GM18907 (cell line): ENCODE data around the gene DAAM2.

Experiments
- ATAC-seq: cut with Tn5 transposase; IDR thresholded peaks from one replicate; pipeline ENCODE4 v1.9.1; 2021; ENCODE audit warnings: mild to moderate bottlenecking, moderate library complexity; ENCODE audit not compliant: unreplicated experiment

The DAAM2 gene

DNA sequence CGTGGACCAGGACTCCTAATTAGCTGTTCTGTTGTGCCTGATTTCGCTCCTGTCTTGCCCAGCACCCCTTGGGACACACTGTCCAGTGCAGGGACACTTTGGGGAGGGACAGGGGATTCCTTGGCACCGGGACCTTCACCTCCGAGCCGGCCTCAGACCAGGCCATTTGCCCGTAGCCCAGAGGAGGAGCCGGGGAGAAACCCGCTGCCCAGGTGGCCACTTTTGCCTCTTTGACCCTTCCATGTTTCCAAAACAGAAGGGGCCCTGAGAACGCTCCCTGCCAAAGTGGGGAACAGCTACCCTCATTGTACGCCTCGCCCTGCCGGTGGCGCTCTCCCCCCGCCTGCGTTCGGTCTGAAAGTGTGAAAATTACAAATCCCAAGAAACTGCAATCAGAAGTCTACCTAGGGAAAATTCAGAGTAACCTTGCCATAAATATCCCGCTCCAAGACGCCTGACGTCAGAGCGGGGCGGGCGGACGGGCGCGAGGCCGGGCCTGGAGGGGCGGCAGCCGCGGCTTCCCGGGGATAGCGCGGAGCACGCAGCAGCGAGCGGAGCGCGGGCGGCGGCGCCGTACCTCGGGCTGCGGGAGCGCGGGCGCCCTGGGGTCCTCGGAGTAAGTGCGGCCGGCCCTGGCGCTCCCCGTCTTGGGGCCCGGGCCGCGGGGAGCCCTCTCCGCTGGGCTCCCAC lies at the start of gene DAAM2:
Gene DAAM2, plus strand, starts transcription at position 527 of the 690 bp plus-strand sequence. CDS start 63,927 bp downstream, outside the sequence.
- ATAC-seq, result no peak

DNA sequence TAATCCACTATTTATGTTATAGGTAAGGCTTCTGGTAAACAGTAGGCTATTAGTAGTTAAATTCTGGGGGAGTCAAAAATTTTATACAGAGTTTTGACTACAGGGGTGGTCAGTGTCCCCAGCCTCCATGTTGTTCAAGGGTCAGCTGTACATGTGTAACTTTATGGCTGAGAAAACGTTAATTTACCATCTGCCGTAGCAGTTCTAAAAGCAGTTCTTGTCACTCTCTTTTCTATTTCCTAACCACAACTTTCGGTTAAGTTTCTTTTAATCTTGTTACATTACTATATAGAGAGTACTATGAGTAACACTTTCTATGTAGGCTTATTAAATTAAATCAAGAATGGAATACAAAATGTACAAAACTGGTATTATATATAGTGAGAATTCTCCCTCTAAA lies 45.4 kb upstream of the DAAM2 start:
- no peak for ATAC-seq

DNA sequence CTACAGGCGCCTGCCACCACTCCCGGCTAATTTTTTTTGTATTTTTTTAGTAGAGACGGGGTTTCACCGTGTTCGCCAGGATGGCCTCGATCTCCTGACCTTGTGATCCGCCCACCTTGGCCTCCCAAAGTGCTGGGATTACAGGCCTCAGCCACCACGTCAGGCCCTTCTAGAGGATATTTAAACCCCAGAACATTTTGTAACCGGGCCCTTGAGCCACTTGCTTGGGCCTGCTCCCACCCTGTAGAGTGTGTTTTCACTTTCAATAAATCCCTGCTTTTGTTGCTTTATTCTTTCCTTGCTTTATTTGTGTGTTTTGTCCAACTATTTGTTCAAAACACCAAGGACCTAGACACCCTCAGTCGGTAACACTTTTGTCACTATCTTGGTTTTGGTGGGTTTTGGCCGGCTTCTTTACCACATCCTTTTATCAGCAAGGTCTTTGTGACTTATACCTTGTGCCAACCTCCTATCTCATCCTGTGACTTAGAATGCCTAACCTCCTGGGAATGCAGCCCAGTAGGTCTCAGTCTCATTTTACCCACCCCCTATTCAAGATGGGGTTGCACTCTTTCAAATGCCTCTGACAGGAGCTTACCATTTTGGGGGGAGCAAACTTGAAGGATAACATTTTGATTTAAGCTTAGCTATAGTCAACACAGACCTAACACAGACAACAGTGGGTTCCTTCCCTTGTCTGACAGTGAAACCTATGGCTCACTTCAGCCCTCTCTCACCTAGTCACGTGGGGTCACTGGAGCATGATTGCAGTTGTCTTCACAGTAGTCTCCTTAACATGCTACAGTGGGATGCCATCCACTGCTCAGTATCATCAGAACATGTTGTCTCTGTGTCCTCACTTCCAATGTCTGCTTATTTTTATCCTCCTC lies 39.1 kb upstream of the DAAM2 start:
- ATAC-seq, result no peak

DNA sequence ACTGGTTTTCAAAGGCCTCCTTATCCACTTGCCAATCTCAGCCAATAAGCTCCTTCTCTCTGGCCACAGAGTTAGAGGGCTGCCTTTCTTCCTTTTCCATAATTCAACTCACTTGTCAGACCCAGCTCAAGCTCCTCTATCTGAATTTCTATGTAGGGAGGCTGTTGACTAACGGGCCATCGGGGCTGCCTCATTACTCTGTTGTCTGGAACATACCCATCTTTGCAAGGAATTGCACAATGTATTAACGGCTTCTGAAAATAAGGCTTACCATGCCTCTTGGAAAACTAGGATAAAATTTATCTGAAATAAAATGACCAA lies 38.5 kb upstream of the DAAM2 start:
- ATAC-seq, result no peak

DNA sequence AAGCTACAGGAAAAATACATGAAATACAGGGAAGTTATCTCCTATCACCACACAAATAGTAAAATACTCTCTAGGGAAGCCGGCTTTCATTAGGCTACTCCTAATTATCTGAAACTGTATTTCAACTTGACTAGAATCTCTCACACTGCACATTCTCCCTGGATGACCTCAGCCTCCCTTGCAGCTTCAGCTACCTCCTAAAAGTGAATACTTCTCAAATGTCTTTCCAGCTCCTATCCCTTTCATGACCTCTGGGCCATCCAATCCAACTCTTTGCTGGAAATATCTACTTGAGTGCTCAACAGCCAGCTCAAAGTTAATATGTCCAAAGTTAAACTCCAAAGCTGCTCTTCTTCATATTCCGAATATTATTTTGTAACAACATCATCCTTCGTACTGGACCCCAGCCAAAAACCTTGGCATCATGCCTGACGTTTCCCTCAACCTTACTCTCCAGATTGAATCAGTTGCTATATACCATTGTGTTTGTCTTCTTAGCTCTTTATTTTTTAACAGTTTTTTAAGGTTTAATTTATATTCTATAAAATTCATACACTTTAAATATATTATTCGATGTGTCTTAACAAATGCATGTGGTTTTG lies 37.6 kb upstream of the DAAM2 start:
- no peak for ATAC-seq

DNA sequence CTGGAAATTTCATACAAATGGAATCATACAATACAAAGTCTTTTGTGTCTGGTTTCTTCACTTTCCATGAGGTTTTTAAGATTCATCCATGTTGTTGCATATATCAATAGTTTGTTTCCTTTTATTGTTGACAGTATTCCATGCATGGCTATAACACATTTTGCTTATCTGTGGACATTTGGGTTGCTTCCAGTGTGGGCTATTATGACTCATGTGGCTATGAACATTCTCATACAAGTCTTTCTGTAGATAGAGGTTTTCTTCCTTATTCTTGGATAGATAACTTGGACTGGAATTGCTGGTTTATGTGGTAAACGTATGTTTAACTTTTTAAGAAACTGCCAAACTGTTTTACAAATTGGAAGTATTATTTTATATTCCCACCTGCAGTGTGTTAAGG lies 36.9 kb upstream of the DAAM2 start:
- ATAC-seq, result no peak

DNA sequence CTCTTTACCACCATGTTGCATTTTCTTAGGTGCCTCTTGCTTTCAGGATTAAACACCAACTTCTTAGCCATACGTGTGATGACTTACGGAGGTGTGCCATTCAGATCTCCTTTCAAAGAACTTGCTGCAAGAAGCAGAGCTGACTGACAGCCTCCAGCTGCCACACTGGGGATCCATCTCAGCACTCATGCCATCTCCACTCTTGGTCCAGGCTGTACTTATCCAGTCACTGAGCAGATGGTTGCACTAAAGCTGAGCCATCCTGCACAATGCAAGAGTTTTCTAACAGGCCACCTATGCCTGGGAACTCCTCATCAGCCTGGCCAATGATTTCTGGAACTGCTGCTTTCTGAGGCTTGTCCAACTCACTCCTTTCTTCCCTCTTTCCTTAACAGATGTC lies 35.6 kb upstream of the DAAM2 start:
- no peak for ATAC-seq

DNA sequence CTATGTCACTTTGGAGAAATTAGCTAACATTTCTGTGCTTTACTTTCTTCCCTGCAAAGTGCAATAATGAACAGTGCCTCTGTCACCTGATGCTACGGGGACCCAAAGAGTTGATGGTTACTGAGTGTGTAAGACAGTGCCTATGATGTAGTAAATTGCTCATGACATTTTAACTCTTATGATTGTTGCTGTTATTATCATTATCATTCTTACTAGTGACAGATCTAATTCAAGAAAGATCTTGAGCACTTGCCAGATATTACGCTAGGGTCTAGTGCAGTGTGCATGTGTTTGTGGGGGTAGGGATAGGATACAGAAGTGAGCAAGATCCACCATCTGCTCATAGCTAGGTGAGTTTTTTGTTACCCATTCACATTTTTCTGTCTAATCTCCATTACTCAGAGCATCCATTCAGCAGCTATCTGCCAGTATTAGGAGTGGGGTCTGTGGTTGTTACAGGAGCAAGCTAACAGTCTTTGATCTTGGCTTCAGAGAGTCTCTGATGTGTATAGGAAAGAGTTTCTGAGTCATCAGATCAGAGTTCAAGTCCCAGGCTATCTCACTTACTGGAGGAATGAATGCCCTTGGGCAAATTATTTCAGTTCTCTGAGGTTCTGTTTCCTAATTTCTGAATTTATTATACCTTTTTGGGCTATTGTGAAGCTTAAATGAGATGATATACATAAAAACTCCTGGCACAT lies 33.1 kb upstream of the DAAM2 start:
- no peak for ATAC-seq

DNA sequence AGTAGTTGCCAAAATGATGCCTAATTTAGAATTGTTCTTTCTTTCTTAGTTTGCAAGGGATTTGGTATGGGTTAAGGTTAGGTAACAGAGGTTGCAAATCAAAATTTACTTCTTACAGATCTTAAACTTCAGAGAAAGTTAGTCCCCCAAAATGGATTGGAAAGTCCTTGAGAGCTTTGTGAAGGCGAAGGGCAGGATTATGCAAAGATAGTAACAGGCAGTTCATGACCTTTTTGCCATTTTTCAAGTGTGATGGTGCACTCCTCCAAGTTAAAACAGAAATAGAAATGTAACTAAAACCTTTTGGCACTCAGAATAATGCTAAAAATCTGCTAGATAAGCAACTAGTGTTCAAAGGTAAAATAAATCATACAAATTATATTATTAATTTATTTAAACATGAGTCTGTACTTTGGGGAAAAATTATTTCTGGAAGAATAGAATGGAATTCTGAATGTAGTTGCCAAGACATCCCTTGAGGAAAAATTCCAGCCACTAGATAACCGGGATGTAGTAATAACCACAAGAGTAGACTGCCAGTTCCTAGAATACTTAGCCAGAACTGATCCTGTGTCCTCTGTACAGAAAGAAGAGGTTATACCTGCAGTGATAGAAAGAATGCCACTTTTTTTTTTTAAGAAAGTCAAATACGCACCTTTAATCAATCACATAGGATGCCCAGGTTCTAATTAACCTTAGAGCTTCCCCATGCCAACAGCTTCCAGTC lies 31.8 kb upstream of the DAAM2 start:
- no peak for ATAC-seq

DNA sequence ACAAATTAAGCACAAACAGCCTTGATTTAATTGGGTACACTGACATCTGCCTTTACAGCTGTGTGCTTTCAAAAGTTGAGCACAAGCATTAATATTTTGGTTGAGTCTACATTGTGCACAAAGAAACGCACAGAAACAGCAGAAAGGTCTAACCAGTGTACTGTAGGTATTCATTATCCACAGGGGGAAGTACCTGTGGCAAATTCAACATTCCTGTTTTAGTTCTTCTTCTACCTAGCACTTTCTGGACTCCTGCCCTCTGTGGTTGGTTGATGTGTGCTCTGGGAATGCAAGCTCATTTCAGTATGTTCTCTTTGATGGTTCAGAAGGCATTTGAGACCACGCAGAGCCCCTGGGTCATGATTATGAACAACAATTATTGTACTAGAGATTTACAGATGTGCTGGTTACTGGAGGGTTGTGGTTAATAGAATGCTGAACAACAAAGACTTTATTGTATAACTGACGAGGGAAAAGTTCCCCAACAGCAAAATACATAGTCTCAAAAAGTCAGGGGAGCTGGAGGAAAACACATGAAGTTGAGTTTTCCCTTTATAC lies 26.6 kb upstream of the DAAM2 start:
- ATAC-seq, result no peak

DNA sequence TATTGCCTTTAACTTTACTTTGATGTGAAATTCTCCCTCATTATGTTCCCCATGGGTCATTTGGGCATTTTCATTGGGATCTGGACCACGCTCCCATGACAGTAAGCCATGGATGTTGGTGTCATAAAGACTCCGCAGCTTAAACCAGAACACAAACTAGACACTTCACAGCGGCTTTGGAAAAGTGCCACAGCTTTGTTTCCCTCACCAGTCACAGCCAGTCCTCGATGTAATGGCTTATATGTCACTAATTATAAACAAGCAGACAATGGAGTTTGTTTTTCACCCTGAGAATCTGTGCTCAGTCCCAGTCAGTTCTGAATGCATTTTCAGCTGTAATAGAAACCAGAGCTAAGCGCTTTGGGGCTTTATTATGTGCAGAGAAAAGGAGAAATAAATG lies 23.2 kb upstream of the DAAM2 start:
- ATAC-seq, result no peak

DNA sequence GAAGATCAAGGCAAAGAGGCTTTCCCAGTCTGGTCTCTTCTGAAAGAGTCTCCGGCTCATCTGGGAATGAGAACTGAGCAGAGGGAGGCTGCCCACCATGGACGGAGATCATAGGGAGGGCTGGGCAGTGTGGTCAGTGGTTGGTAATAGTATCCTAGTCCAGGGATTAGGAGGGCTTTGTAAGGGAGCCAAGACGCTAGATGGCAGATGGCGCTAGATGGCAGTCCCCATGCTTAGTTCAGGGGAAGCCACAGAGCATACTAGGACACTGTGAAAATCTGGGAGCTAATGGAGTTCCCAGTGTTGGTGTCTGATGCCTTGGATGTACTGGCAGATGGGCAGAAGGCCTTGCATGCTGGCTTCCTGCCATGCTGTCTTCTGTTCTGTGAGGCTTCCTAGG lies 21.7 kb upstream of the DAAM2 start:
- no peak for ATAC-seq

DNA sequence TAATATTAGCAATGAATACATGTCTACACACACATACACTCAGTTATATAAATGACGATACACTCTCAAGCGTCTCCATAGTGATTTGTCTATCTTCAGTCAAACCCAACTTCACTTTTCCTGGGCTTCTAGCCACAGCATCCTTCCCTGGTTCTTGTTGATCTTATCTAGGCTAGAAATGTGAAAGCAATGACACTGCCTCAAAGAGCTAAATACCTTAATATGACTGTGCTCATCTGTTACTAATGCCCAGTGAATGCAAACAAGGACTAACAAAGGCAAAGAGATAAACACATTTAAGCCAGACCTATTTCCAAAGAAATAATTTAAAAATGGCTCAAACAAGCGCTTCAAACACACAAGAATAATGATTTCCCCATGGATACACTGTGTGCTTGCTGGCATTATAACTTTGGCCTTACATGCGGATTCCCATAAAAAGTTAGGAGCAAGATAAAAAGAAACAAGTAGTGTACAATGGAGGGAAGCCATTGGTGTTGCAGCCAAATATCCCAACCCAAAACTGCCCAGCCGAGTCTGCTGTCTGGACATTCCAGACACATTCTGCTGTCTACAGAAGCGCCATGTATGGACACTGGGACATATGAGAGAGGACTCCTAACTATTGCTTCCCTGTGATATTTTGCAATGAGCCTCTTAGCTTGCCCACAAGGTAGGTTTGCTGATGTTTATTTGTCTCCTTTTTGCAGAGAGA lies 19.5 kb upstream of the DAAM2 start:
- no peak for ATAC-seq

DNA sequence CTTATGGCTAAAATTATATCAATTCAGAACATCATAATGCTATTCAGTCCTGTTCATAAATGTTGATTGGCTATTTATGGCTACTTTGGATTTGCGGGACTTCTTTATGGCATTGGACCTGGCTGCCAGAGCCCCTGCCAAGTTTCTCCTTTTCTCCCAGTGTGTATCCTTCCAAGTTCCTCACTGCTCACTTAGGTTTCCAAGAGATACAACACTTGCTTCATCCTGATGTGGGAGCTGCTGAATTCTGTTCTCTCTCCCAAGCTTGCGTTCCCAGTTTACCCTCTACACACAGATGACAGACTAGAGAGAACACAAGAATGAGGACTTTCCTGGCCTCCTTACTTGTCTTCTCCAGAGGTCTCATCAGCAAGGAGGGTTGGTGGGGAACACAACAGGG lies 18.4 kb upstream of the DAAM2 start:
- no peak for ATAC-seq

DNA sequence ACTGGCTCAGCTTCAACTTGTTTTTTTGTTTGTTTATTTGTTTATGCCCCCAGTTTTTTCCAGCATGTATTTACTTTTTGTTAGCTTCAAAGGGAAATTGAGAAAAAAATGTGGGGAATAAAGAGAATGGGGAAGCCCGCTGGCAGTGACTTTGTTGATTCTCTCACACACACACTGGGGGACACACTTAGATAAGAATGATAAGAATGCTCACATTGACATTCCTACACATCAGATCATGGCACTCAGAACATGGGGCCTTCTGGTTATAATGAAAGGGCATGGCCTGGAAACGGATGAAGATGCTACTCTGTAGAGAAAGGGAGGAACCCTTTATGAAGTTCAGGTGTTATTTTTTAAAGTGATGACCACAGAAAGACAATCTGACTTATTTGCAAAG lies 15.6 kb upstream of the DAAM2 start:
- ATAC-seq, result no peak

DNA sequence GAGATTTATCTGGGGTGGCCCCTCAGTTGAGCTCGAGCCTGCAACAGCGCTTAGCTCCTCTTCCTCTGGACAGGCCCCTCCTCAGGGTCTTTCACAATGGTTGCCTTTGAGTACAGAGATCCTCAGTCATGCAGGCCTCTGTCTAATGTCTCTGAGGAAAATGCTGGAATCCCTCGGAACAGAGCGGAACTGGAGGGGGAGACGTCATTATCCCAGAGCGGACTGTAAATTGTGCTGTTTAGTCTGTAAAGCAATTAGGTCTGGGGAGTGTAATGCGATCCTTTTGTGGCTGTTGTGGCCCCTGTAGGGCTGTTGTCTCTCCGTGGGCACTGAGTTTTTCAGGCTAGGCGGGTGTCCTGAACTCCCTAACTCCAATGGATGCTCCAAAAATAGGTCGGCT lies 15.0 kb upstream of the DAAM2 start:
- no peak for ATAC-seq

DNA sequence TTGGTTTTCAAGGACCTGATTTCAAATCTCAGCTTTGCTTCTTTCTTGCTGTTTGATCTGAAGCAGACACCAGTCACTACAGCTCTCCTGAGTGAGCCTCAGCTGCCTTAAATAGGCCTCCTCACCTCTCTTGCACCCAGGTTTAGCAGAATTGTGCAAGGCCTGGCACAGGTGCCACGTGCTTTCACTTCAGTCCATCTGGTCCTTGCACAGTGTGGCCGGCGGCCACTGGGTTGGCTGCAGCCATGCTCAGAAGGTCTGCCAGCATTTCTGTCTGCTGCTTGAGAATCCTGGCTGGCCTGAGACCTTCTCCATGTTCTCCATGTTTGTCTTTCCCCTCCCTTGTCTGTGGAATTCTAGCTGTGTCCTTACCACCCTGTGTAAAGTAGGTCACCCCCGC lies 14.5 kb upstream of the DAAM2 start:
- no peak for ATAC-seq

DNA sequence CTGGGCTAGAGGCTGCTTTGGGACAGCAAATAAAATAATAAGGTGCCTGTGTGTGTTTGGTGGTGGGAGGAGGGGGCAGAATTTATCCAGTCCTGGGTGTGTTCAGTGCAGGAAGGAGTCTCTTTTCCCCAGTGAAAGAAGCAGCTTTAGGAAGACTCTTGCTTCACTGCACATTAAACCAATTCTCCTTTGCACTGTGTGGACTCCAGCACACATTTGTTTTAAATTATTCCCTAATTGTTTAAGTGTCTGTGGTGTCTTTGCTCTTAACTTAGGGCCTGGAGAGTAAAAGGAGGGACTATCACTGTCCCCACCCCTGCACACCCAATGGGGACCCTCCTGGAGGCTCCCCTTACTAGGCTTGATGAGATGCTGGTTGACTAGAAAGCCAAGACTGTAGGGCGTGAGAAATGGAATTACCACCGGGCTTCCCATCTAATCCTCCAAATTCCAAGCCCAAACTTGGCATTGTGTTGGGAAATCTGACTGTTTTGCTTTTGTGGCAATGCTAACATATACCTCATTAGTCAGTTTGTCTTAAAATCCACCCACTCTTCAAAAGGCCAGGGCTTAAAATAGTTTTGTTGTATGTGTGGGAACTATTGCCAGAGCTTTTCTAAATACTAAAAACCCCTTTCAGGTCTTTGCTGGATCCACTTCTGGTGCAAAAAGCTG lies 13.5 kb upstream of the DAAM2 start:
- no peak for ATAC-seq

DNA sequence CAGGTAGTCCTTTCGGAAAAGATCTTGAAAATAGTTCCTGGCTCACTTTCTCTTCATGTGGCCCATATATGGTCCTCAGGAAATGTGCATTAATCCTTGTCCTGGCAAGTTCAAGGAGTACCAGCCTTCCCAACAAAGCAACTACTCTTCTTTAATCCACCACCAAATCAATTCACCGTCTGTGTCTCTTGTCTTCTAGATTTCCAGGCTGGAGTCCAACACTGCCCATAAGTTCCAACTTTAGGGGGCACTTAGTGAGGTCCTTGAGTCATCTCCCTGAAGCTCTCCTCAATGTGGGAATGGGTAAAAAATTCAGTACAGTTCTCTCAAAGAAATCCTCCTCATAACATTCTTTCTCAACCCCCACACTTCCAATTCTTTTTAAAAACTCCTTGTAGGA lies 6.9 kb upstream of the DAAM2 start:
- no peak for ATAC-seq
